ENCODE measurements around the gene TMEM165. TPM values are rescaled to one million over a fixed set of nuclear protein-coding genes. Genes with fewer than 3 reads are reported as not detected.

Gene TMEM165
- total RNA-seq, 6 experiments from 2014 or later = 13.3 to 53.0 (median 23.0) TPM

- no peak overlapping the region for H3K27ac ChIP-seq
- no peaks in the 10 kb centered on the region for H3K27me3 ChIP-seq
- no peaks in the 10 kb centered on the region for H3K9me3 ChIP-seq
- intact Hi-C loops (cut with DNase I) = no loop called here
- no peak for ATAC-seq
- H3K36me3 ChIP-seq = no peaks in the 10 kb centered on the region
- 79% methylated on average over 7 of the region's 7 CpGs for WGBS (ENCODE audit: insufficient coverage, low coverage, low lambda C conversion rate, missing lambda C conversion rate)
- H3K4me3 ChIP-seq = no peak overlapping the region
- H3K4me1 ChIP-seq = no peaks in the 10 kb centered on the region
- TF ChIP-seq POLR2A (IDR thresholded peaks at IDR 0.05) (no peak), CTCF (IDR thresholded peaks at IDR 0.05) (no peak)
- no peak for DNase-seq
Observed at GRCh38 chr4:55366621-55367020, 29.1 kb upstream of the TMEM165 start.

GRCh38 chr4:55367084-55367722 is 28.6 kb upstream of the TMEM165 start:
- no peak overlapping the region for H3K4me3 ChIP-seq
- intact Hi-C loops (cut with DNase I) = no loop called here
- no peaks in the 10 kb centered on the region for H3K4me1 ChIP-seq
- no peak for DNase-seq
- H3K27ac ChIP-seq = no peak overlapping the region
- TF ChIP-seq CTCF (IDR thresholded peaks at IDR 0.05) = no peak
- TF ChIP-seq POLR2A (IDR thresholded peaks at IDR 0.05) = no peak
- WGBS (ENCODE audit: insufficient coverage, low coverage, low lambda C conversion rate, missing lambda C conversion rate) = 67% methylated on average over 4 of the region's 6 CpGs
- H3K9me3 ChIP-seq = no peaks in the 10 kb centered on the region
- no peaks in the 10 kb centered on the region for H3K36me3 ChIP-seq
- ATAC-seq = no peak
- no peaks in the 10 kb centered on the region for H3K27me3 ChIP-seq

- whole genome bisulfite sequencing (ENCODE audit: insufficient coverage, low coverage, low lambda C conversion rate, missing lambda C conversion rate) = 93% methylated on average over 2 of the region's 2 CpGs
- ATAC-seq = no peak
- H3K4me1 ChIP-seq = no peaks in the 10 kb centered on the region
- H3K27ac ChIP-seq = no peak overlapping the region
- H3K36me3 ChIP-seq = no peaks in the 10 kb centered on the region
- no peaks in the 10 kb centered on the region for H3K27me3 ChIP-seq
- intact Hi-C loops (cut with DNase I) = no loop called here
- no peak for DNase-seq
- TF ChIP-seq CTCF (IDR thresholded peaks at IDR 0.05) = no peak
- no peak for TF ChIP-seq POLR2A (IDR thresholded peaks at IDR 0.05)
- H3K4me3 ChIP-seq = no peak overlapping the region
- H3K9me3 ChIP-seq = no peaks in the 10 kb centered on the region
Observed at GRCh38 chr4:55369968-55370367, 25.8 kb upstream of the TMEM165 start.

- Histone ChIP-seq H3K27ac (no peak overlapping the region), H3K4me1 (no peaks in the 10 kb centered on the region), H3K9me3 (no peaks in the 10 kb centered on the region), H3K4me3 (no peak overlapping the region), H3K27me3 (no peaks in the 10 kb centered on the region), H3K36me3 (no peaks in the 10 kb centered on the region)
- WGBS (ENCODE audit: insufficient coverage, low coverage, low lambda C conversion rate, missing lambda C conversion rate) = 86% methylated on average over 7 of the region's 7 CpGs
- TF ChIP-seq POLR2A (IDR thresholded peaks at IDR 0.05) (no peak), CTCF (IDR thresholded peaks at IDR 0.05) (no peak)
- intact Hi-C loops (cut with DNase I) = no loop called here
- DNase-seq (no peak), ATAC-seq (no peak)
Observed at GRCh38 chr4:55372259-55372658, 23.5 kb upstream of the TMEM165 start.

GRCh38 chr4:55373461-55373860 is 22.3 kb upstream of the TMEM165 start:
- Histone ChIP-seq H3K4me3 (no peak overlapping the region), H3K9me3 (no peaks in the 10 kb centered on the region), H3K27ac (no peak overlapping the region), H3K27me3 (no peaks in the 10 kb centered on the region), H3K4me1 (no peaks in the 10 kb centered on the region), H3K36me3 (no peaks in the 10 kb centered on the region)
- intact Hi-C loops (cut with DNase I) = no loop called here
- no peak for ATAC-seq
- no CpG with 5 or more reads among the region's 1 CpG for WGBS (ENCODE audit: insufficient coverage, low coverage, low lambda C conversion rate, missing lambda C conversion rate)
- DNase-seq = no peak
- TF ChIP-seq POLR2A (IDR thresholded peaks at IDR 0.05) (no peak), CTCF (IDR thresholded peaks at IDR 0.05) (no peak)
